ENCODE results near the gene LRRC4.
A peak's percentile ranks its signal among the peaks of the same experiment; 100 is the strongest.

The LRRC4 gene

GRCh38 chr7:128010391-128011127 is 20.7 kb downstream of the LRRC4 start:
- no peaks in the 10 kb centered on the region for H3K9me3 ChIP-seq
- peaks cover 96% of the 10 kb centered on the region for H3K36me3 ChIP-seq
- H3K27ac ChIP-seq, result peak overlapping the region; percentile 25
- TF ChIP-seq, protein P1, sequence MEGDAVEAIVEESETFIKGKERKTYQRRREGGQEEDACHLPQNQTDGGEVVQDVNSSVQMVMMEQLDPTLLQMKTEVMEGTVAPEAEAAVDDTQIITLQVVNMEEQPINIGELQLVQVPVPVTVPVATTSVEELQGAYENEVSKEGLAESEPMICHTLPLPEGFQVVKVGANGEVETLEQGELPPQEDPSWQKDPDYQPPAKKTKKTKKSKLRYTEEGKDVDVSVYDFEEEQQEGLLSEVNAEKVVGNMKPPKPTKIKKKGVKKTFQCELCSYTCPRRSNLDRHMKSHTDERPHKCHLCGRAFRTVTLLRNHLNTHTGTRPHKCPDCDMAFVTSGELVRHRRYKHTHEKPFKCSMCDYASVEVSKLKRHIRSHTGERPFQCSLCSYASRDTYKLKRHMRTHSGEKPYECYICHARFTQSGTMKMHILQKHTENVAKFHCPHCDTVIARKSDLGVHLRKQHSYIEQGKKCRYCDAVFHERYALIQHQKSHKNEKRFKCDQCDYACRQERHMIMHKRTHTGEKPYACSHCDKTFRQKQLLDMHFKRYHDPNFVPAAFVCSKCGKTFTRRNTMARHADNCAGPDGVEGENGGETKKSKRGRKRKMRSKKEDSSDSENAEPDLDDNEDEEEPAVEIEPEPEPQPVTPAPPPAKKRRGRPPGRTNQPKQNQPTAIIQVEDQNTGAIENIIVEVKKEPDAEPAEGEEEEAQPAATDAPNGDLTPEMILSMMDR (IDR thresholded peaks at IDR 0.05), result no peak
- H3K4me1 ChIP-seq (ENCODE audit: control insufficient read depth in 1 of 2, insufficient read depth in 1 of 2, low read depth in 1 of 2, low read length in 1 of 2), result peaks cover 8% of the 10 kb centered on the region in 2 experiments
- H3K27me3 ChIP-seq, result no peaks in the 10 kb centered on the region
- no peak overlapping the region for H3K4me3 ChIP-seq (ENCODE audit: low read depth in 1 of 2, low read length in 1 of 2)

DNA sequence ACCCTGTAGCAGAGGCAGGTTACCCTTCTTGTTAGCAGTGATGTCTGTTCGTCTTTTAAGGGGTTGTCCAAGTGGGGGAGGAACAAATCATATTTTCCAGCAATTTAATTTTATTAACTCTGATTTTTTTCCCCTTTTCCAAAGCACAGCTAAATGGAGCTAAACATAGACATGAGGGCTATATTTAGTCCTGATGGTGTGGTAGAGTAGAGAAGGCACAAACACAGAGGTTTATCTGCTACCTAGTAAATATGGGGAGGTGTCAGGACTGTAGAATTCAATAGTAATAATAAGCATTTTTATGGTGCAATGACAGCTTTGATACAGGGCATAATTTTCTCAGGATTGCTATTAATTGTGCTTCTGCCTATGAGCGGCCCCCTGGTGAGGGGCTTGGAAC is 22.5 kb downstream of the LRRC4 start:
- Histone ChIP-seq H3K27ac (no peak overlapping the region), H3K9me3 (no peaks in the 10 kb centered on the region), H3K27me3 (no peaks in the 10 kb centered on the region), H3K4me1 (ENCODE audit: control insufficient read depth in 1 of 2, insufficient read depth in 1 of 2, low read depth in 1 of 2, low read length in 1 of 2) (peaks cover 9 to 18% of the 10 kb centered on the region in 2 experiments), H3K36me3 (peaks cover 89% of the 10 kb centered on the region), H3K4me3 (ENCODE audit: low read depth in 1 of 2, low read length in 1 of 2) (no peak overlapping the region)
- TF ChIP-seq, protein P1 (IDR thresholded peaks at IDR 0.05), result no peak

GRCh38 chr7:128008141-128008540 is 23.1 kb downstream of the LRRC4 start:
- TF ChIP-seq, protein P1 (IDR thresholded peaks at IDR 0.05), result no peak
- no peaks in the 10 kb centered on the region for H3K9me3 ChIP-seq

GRCh38 chr7:128007303-128007680 is 23.9 kb downstream of the LRRC4 start:
- H3K9me3 ChIP-seq, result no peaks in the 10 kb centered on the region
- peaks cover 24 to 33% of the 10 kb centered on the region in 2 experiments for H3K4me1 ChIP-seq (ENCODE audit: control insufficient read depth in 1 of 2, insufficient read depth in 1 of 2, low read depth in 1 of 2, low read length in 1 of 2)
- no peaks in the 10 kb centered on the region for H3K27me3 ChIP-seq
- peaks cover 75% of the 10 kb centered on the region for H3K36me3 ChIP-seq
- TF ChIP-seq, protein P1 (IDR thresholded peaks at IDR 0.05), result no peak
- no peak overlapping the region for H3K4me3 ChIP-seq (ENCODE audit: low read depth in 1 of 2, low read length in 1 of 2)
- no peak overlapping the region for H3K27ac ChIP-seq

More at GRCh38 chr7:128008141-128008540, 23.1 kb downstream of the LRRC4 start:
- Histone ChIP-seq H3K4me1 (ENCODE audit: control insufficient read depth in 1 of 2, insufficient read depth in 1 of 2, low read depth in 1 of 2, low read length in 1 of 2) (peaks cover 15 to 25% of the 10 kb centered on the region in 2 experiments), H3K36me3 (peaks cover 83% of the 10 kb centered on the region), H3K27ac (no peak overlapping the region), H3K4me3 (ENCODE audit: low read depth in 1 of 2, low read length in 1 of 2) (no peak overlapping the region), H3K27me3 (no peaks in the 10 kb centered on the region)

- peaks cover 25 to 39% of the 10 kb centered on the region in 2 experiments for H3K4me1 ChIP-seq (ENCODE audit: control insufficient read depth in 1 of 2, insufficient read depth in 1 of 2, low read depth in 1 of 2, low read length in 1 of 2)
- peak overlapping the region; percentile 35 for H3K27ac ChIP-seq
- H3K27me3 ChIP-seq, result no peaks in the 10 kb centered on the region
- H3K9me3 ChIP-seq, result no peaks in the 10 kb centered on the region
- no peak overlapping the region for H3K4me3 ChIP-seq (ENCODE audit: low read depth in 1 of 2, low read length in 1 of 2)
- TF ChIP-seq, protein P1 (IDR thresholded peaks at IDR 0.05), result no peak
- peaks cover 70% of the 10 kb centered on the region for H3K36me3 ChIP-seq
Observed at GRCh38 chr7:128006550-128007302, 24.5 kb downstream of the LRRC4 start.
